ENCODE results near the gene ZNF652.
A peak's percentile ranks its signal among the peaks of the same experiment; 100 is the strongest.
"Not testable (repeated sequence)": the region's sequence is repeated elsewhere in the genome, so short reads cannot be mapped to it uniquely, and the experiment has no call there.

ZNF652 gene

DNA sequence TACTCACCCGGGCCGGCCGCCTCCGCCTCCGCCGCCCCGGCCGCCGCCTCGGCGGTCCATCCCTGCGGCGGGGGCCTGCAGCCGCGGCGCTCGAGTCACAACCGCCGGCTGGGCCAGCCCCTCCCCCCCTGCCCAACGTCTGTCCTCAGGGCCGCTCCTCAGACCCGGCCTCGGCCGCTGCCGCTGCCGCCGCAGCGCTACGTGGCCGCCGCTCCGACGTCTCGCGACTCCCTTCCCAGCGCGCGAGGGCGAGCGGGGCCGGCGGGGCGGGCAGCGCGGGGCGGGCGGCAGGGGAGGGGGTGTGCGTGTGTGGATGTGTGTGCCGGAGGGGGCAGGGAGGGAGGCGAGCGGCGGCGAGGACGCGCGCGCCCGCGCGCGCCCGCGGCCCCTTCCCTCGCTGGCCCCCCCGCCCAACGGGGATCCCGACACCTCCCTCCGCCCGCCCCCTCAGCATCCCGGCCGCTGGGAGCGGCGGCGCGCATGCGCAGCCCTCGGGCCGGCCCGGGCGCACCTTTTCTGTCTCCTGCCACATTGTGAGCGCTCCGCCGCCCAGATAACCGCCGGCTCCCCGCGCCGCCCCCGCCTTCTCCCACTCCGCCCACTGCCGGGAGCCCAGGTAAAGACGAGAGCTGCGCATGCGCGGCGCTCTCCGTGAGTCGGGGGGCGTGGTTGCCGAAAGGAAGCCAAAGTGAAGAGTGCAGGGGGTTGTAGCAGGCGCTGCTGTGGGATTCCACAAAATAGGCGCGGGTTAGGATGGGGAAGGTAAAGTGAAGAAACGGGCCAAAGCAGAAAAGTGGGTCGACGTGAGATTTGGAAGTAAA, at the start of gene ZNF652:
ZNF652 (minus strand) TSS at position 349 of the 821 bp plus-strand sequence. CDS start 44,525 bp downstream, outside the sequence.
- peak; percentile 87 to 93 for DNase-seq (ENCODE audit: low read depth in 2 of 2)

- no peak for DNase-seq (ENCODE audit: low read depth in 2 of 2)
Measured at GRCh38 chr17:49409066-49409465, 47.0 kb upstream of the ZNF652 start.

DNA sequence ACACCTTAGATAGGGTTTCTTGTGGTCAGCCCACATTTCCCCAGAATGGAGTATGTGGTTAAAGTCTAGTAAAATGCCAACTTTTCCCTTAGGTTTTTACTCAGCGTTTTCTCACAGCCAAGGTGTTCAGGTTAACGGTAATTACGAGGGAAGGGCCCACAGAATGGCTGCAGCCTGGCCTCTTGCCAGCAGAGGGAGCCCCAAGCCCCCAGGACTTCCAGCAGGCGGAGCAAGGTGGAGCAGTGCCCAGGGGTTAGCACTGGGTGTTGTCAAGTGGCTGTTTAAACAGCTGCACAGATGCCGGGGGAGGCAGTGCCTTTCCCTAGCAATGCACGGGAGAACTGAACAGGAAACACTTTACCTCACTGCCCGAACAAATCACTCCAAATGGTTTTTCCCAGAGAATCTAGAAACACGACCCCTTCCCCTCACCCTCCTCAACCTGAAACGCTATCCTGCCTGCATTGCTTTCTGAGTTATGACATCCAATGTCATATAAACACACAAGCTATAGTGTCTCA, 46.0 kb upstream of the ZNF652 start:
- peak; percentile 63 to 72 for DNase-seq (ENCODE audit: low read depth in 2 of 2)

DNA sequence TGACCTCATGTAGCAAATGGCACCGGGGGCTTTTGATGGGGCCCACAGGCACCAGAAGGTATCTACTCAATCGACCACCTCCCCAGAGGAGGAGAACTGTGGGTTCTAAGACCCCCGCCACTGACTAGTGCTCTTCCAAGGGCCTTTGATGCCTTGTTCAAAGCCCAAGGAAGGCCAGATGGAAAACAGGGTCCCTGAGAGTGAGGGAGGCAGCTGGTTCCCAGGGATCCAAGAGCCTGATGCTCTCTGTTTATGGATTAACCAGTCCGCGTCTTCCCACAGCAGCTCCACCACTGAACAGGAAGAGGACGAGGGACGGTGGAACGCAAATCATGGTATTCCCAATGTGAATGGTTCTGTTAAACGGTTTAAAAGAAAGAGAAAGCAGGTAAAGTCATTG, 45.0 kb upstream of the ZNF652 start:
- DNase-seq (ENCODE audit: low read depth in 2 of 2), result no peak

GRCh38 chr17:49406421-49407061, 44.5 kb upstream of the ZNF652 start:
- no peak for DNase-seq (ENCODE audit: low read depth in 2 of 2)

- no peak for DNase-seq (ENCODE audit: low read depth in 2 of 2)
Measured at GRCh38 chr17:49404906-49405305, 42.9 kb upstream of the ZNF652 start.

- no peak for DNase-seq (ENCODE audit: low read depth in 2 of 2)
Measured at GRCh38 chr17:49404361-49404760, 42.3 kb upstream of the ZNF652 start.

DNA sequence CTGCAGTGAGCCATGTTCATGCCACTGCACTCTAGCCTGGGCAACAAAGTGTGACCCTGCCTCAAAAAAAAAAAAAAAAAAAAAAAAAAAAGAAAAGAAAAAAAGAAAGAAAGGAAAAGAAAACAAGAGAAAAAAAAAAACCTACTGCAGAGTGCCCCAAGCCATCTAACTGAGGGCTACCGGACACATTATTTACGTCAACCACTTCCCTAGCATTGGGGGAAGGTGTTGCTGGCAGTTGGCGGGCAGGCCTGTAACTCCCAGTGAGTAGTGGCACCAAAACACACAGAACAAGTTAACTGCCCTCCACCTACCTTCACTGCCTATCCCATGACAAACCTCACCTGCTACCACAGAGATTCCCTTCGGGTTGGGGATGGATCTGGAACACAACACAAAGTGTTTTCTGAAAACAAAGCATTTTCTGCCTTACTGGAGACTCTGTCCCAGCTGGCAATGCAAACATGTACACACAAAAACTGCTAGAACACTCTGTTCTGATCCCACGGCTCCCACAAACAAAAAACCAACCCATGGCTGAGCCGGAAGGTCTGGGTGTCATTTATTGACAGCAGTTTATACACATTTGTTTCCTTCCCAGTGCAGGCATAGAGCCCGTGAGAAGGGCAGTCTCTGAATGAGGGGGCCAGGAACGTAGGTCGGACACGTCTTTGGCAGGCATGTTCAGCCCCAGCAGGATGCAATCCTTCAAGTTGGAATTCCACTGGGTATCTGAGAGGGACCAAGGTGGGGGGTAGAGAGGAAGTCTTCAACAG, 41.7 kb upstream of the ZNF652 start:
- DNase-seq (ENCODE audit: low read depth in 2 of 2), result no peak

- DNase-seq (ENCODE audit: low read depth in 2 of 2), result no peak
Measured at GRCh38 chr17:49402706-49403105, 40.7 kb upstream of the ZNF652 start.

DNA sequence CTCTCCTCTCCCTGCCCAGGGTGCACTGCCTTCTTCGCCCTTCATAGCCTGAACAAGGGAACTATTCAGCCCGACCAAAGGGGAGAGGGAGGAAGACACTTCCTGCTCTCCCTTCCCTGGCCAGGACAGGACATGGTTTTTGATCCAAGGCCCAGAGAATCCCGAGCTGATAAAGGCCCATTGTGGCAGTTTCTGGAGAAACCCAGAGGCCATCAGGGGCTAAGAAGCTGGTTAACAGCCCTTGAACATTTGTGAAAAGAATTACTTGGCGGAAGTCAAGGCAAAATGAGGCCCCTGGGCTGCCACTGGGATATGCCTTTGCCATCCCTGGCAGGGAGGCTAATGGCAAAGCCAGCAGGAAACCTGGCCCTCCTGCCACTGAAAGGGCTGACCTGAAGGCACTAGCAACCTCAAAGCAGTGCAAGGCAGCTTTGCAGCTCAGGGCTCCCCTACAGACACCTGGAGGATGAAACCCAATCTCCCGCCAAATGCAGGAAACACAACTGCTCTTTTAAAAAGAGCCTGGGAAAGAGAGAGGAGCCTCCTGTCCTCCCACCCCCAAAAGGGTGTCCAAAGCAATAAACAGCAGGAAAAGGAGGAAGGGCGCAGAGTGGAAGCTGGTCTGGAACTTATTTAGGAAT, 40.0 kb upstream of the ZNF652 start:
- no peak for DNase-seq (ENCODE audit: low read depth in 2 of 2)

DNA sequence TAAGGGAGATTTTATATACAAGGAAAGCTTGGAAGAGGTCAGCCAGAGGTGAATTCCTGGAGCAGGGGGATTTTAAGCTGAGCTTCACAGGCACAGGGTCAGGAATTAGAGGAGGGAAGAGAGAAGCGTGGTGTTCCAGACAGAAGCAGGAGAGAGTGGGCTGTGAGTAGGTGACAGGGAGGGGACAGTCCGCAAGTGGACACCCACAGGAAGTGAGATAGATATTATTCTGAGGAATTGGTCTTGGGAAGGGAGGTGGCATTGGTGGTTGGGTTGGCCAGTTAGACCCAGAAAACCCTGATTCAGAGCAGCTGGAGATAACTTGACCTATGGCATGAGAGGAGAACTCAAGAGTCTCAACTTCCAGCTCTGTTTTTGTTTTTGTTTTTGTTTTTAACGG, 37.9 kb upstream of the ZNF652 start:
- no peak for DNase-seq (ENCODE audit: low read depth in 2 of 2)

DNA sequence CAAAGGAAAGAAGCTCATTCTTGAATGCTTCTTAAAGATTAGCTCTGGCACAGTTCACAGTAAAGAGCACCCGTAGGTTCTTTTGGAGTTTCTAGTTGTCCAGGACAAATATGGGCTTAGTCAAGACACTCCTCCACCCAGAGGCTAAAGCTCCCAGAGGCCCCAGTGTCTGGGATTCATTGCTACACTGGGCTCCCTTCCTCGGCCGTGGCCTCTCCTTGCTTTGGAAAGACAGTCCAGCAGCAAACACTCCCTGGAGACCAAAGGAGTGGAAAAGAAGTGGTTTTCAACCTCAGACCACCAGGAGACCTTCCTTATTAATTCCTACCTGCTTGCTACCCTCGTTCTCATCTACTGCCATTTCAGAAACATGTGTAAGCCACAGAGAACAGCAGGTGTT, 35.5 kb upstream of the ZNF652 start:
- no peak for DNase-seq (ENCODE audit: low read depth in 2 of 2)

- DNase-seq (ENCODE audit: low read depth in 2 of 2), result no peak
Measured at GRCh38 chr17:49393491-49394255, 31.6 kb upstream of the ZNF652 start.

- no peak for DNase-seq (ENCODE audit: low read depth in 2 of 2)
Measured at GRCh38 chr17:49390548-49391324, 28.7 kb upstream of the ZNF652 start.

- not testable (repeated sequence) for DNase-seq (ENCODE audit: low read depth in 2 of 2)
Measured at GRCh38 chr17:49389514-49390347, 27.7 kb upstream of the ZNF652 start.

DNA sequence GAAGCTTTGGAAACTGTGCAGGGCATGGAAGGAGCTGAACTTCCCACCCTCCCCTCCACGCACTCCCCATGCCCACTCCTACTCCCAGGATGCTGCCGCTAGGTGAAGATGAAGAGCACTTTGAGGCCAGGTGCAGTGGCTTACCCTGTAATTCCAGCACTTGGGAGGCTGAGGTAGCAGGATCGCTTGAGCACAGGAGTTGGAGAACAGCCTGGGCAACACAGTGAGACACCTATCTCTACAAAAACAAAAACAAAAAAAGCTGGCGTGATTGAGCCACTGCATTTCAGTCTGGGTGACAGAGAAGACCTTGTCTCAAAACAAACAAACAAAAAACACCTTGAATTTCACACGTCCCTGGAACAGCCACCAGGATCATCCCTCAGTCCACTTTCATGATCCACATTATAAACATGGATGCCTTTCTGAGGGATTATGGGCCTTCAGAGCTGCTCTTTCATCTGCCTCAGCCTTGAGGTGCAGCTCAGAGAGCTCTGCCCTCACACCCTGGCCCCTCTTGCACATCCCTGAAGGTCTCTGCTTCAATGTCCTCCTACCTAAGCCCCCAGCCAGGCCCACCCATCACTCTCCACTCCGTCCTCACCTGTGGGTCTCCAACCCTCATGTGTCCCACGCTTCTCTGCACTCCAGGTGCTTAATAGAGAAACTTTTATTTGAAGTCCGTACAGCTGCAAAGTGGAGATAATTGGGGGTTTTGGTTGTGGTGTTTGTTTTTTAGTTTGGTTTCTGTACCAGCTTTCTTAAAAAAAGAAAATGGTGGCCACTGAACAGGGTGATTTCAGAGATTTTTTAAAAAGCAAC, 26.9 kb upstream of the ZNF652 start:
- DNase-seq (ENCODE audit: low read depth in 2 of 2), result no peak

DNA sequence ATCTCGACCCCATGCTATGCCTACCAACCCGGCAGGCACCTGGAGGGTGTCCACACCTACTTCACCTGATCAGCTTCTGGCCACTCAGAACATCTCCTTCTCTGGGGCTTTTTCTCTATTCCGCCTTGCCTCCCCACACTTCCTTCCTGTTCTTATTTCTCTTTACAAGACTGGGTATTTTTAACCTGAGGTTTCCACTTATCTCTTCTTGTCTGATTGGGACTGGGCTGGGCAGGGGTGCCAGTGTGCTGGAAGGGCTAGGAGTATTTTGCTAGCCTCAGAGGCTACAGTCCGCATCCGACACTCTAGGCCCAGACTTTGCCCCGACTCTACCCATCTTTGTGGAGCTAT, 26.2 kb upstream of the ZNF652 start:
- DNase-seq (ENCODE audit: low read depth in 2 of 2), result no peak

- DNase-seq (ENCODE audit: low read depth in 2 of 2), result no peak
Measured at GRCh38 chr17:49387498-49388289, 25.6 kb upstream of the ZNF652 start.

Data from stimulated activated CD8-positive, alpha-beta memory T cell treated with anti-CD3 and anti-CD28 coated beads, Interleukin-2, amount 100 ng/mL, for 1 hour (primary cell).